ENCODE results near the gene EIF1AD.
"Not testable (repeated sequence)": the region's sequence is repeated elsewhere in the genome, so short reads cannot be mapped to it uniquely, and the experiment has no call there.

Gene EIF1AD

GRCh38 chr11:66036334-66036710 lies 34.4 kb upstream of the EIF1AD start:
- no peak overlapping the region for H3K4me3 ChIP-seq (ENCODE audit: low read length)
- TF ChIP-seq, protein P1, sequence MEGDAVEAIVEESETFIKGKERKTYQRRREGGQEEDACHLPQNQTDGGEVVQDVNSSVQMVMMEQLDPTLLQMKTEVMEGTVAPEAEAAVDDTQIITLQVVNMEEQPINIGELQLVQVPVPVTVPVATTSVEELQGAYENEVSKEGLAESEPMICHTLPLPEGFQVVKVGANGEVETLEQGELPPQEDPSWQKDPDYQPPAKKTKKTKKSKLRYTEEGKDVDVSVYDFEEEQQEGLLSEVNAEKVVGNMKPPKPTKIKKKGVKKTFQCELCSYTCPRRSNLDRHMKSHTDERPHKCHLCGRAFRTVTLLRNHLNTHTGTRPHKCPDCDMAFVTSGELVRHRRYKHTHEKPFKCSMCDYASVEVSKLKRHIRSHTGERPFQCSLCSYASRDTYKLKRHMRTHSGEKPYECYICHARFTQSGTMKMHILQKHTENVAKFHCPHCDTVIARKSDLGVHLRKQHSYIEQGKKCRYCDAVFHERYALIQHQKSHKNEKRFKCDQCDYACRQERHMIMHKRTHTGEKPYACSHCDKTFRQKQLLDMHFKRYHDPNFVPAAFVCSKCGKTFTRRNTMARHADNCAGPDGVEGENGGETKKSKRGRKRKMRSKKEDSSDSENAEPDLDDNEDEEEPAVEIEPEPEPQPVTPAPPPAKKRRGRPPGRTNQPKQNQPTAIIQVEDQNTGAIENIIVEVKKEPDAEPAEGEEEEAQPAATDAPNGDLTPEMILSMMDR (IDR thresholded peaks at IDR 0.05; ENCODE audit: insufficient read depth, low read depth, low read length, missing control alignments) = no peak
- DNase-seq (ENCODE audit: low read depth) = no peak

DNA sequence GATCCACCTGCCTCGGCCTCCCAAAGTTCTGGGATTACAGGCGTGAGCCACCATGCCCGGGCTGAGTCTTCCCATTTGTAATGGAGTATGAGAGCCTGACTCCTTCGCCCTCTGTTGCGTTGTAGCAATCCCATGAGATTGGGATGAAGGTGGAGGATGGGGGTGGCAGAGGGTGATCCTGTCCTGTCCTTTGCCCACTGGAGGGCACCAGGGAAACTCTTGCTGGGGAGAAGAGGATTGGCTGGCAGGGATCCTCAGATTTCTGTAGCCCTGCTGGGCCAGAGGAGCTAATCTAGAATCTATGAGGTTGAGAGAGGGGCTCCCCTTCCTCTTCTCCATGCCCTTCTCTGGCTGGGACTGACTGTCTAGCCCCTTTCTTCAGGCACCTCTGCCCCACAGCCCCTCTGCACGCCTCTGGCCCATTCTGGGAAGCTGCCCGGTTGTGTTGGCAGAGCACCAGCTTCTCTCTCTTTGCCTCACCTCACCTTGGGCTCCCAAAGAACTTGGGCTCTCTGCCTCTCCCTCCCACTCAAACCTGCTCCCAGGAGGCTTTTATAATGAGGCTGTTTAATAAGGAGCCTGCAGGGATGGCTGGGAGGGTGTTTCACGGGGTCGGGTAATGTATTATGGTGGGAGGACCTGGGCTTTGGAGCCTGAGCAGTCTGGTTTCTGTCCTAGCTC lies 33.8 kb upstream of the EIF1AD start:
- H3K4me3 ChIP-seq (ENCODE audit: low read length) = no peak overlapping the region
- TF ChIP-seq, protein P1 (IDR thresholded peaks at IDR 0.05; ENCODE audit: insufficient read depth, low read depth, low read length, missing control alignments) = no peak
- no peak for DNase-seq (ENCODE audit: low read depth)

DNA sequence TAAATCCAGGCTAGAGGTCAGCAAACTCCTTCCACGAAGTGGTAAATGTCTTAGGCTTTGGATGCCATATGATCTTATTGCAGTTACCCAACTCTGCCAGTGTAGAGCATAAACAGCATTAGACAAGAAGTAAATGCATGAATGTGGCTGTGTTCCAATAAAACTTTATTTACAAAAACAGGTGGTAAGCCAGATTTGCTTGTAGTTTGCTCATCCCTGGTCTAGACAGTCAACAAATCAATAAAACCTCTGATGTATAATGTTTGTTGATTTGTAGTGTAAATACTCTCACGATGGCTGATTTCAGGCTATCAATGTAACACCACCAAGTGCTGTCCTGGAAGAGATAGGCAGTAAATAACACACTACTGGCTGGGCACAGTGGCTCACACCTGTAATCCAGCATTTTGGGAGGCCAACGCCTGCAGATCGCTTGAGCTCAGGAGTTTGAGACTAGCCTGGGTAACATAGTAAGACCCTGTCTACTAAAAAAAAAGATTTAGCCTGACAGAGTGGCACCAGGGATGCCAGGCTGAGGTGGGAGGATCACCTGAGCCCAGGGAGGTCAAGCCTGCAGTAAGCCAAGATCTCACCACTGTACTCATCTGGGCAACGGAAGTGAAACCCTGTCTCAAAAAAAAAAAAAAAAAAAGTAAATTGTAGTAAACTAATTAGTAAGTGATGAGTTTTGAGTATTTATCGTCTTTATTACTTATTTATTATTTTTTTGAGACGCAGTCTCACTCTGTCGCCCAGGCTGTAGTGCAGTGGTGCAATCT lies 31.2 kb upstream of the EIF1AD start:
- no peak for DNase-seq (ENCODE audit: low read depth)
- H3K4me3 ChIP-seq (ENCODE audit: low read length) = no peak overlapping the region
- TF ChIP-seq, protein P1 (IDR thresholded peaks at IDR 0.05; ENCODE audit: insufficient read depth, low read depth, low read length, missing control alignments) = no peak

- DNase-seq (ENCODE audit: low read depth) = no peak
- H3K4me3 ChIP-seq (ENCODE audit: low read length) = no peak within 1 kb of the TSS
- TF ChIP-seq, protein P1 (IDR thresholded peaks at IDR 0.05; ENCODE audit: insufficient read depth, low read depth, low read length, missing control alignments) = no peak
These were observed 24.1 kb upstream of the EIF1AD start, which contains the start of gene CATSPER1 for GRCh38 chr11:66026017-66026529. CATSPER1 (minus strand) TSS chr11:66026479; CDS start chr11:66026379, 100 bp downstream.

- DNase-seq (ENCODE audit: low read depth); H3K4me3 ChIP-seq (ENCODE audit: low read length): not testable (repeated sequence)
These were observed 21.2 kb upstream of the EIF1AD start for GRCh38 chr11:66023186-66023440.

- DNase-seq (ENCODE audit: low read depth) = peak; percentile 58
- no peak overlapping the region for H3K4me3 ChIP-seq (ENCODE audit: low read length)
- TF ChIP-seq, protein P1 (IDR thresholded peaks at IDR 0.05; ENCODE audit: insufficient read depth, low read depth, low read length, missing control alignments) = peak; percentile 82
These were observed 20.6 kb upstream of the EIF1AD start for GRCh38 chr11:66022401-66023185.

Measured in epithelial cell of esophagus (primary cell).